ENCODE results near the gene HAAO.
"Not testable (repeated sequence)": the region's sequence is repeated elsewhere in the genome, so short reads cannot be mapped to it uniquely, and the experiment has no call there.

HAAO gene

DNA sequence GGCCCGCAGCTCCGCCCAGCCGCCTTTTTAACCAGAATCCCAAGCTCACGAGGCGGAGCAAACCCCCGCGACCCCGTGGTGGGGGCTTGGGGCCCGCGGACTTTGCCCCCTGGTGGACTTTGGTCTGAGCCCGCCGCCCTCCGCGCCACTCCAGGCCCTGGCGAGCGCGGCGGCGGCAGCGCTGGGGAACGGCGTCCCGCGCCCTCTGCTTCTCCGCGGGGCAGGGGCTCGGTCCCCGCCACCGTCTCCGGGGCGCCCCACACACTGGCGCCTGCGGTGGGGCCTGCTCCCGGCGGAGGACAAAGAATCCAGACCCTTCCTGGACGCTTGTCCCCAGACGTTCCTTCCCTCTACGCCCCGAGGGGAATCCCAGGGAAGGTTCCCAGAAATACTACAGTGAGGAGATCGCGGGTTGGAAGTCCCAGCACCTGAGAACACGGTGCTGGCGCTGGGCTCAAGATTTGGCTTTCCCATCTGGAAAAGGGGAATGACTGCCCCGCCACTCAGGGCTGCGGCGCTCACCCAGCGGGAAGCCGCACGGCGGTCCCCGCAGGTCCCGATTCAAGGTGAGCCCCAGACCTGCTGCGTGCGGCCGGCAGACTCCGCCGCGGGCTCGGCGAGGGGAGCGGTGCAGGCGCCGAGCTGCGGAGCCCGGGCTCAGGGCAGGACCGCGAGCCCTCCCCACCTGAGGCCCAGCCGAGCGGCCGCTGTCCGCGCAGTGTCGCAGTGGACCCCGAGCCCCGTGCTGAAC is at the start of gene HAAO:
TSS of gene HAAO (minus strand) at position 1 of the 751 bp plus-strand sequence. CDS start 47 bp downstream, outside the sequence.
- DNase-seq, result no peak

- DNase-seq, result no peak
Measured at GRCh38 chr2:42841344-42841743, 49.0 kb upstream of the HAAO start.

- DNase-seq, result no peak
Measured at GRCh38 chr2:42840760-42841159, 48.4 kb upstream of the HAAO start.

- no peak for DNase-seq
Measured at GRCh38 chr2:42839809-42840501, 47.6 kb upstream of the HAAO start.

GRCh38 chr2:42838133-42838532 is 45.8 kb upstream of the HAAO start:
- DNase-seq, result no peak

- DNase-seq, result peak; percentile 56
Measured at GRCh38 chr2:42835577-42836371, 43.4 kb upstream of the HAAO start.

DNA sequence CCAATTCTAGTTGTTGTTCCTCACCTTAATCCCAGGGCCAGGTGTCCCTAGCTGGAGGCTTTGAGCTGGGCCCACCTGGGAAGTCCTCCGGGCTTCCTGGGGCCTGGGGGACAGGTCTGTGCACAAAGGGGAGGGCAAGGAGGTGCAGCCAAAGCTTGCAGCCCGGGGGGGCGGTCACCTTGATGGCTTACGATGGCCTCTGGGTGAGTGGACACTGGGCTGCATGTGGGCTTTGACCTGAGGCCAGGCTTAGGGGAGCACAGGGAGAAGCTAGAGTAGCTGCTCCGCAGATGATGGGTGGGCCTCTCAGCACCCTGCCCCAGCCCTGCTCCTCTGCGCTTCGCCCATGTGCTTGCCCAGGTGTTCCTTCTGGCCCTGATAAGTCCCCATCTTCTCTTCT is 41.8 kb upstream of the HAAO start:
- DNase-seq, result no peak

DNA sequence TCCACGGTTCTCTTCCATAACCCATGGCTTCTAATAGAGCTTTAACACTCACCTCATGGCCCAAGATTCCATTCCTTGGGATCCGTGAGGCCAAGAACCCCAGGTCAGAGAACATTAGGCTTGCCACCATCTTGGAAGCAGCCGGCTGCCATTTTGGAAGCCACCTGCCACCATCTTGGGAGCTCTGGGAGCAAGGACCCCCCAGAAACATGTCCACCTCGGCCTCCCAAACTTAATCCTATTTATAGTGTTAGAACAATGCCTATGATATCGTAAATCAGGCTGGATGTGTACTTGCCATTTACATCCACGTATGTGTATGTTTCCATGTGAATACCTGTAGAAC is 39.9 kb upstream of the HAAO start:
- no peak for DNase-seq

GRCh38 chr2:42831575-42832288 is 39.3 kb upstream of the HAAO start:
- not testable (repeated sequence) for DNase-seq

GRCh38 chr2:42830922-42831574 is 38.7 kb upstream of the HAAO start:
- DNase-seq, result no peak

GRCh38 chr2:42829671-42830440 is 37.5 kb upstream of the HAAO start:
- DNase-seq, result no peak

- no peak for DNase-seq
Measured at GRCh38 chr2:42828487-42829425, 36.4 kb upstream of the HAAO start.

- peak; percentile 69 for DNase-seq
Measured at GRCh38 chr2:42827647-42828486, 35.5 kb upstream of the HAAO start.

GRCh38 chr2:42826231-42826630 is 33.8 kb upstream of the HAAO start:
- DNase-seq, result no peak

- DNase-seq, result no peak
Measured at GRCh38 chr2:42824454-42824807, 32.0 kb upstream of the HAAO start.

- DNase-seq, result no peak
Measured at GRCh38 chr2:42823744-42824453, 31.5 kb upstream of the HAAO start.

- no peak for DNase-seq
Measured at GRCh38 chr2:42819160-42819559, 26.8 kb upstream of the HAAO start.

DNA sequence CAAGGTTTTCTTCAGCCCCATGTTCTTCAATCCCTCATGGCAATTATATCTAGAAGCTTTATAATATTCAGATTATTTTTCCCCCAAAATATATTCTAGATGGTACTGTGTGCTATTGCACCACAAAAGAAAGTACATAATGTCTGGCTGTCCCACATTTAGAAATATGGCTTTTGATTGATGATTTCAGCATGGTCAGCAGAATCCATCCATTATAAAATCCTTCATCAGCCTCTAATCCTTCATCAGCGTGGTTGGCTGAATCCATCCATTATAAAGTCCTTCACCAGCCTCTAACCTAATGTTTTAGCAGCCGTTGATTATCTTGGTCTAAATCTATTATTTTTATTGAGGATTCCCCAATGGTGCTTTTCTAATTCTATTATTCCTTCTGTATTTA is 23.3 kb upstream of the HAAO start:
- DNase-seq, result no peak

DNA sequence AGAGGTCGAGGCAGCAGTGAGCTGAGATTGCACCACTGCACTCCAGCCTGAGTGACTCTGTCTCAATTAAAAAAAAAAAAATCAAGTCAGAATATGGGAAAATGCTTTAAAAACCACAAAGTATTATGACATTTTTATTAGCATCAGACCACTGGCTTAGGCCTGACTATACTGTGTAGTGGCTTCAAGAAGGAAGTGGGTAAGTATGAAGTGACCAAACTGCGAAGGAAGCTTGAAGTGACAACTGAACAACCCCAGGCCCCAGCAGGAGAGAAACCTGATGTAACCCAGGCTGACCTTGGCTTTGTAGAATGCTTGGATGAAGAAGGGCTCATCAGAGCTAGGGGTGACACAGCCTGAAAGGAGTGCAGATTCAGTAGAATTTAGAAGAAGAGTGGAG is 21.4 kb upstream of the HAAO start:
- no peak for DNase-seq
